ENCODE data around the gene EPHB6.

Gene EPHB6

GRCh38 chr7:142880876-142881505, 26.1 kb downstream of the EPHB6 start:
- DNase-seq: no peak

DNA sequence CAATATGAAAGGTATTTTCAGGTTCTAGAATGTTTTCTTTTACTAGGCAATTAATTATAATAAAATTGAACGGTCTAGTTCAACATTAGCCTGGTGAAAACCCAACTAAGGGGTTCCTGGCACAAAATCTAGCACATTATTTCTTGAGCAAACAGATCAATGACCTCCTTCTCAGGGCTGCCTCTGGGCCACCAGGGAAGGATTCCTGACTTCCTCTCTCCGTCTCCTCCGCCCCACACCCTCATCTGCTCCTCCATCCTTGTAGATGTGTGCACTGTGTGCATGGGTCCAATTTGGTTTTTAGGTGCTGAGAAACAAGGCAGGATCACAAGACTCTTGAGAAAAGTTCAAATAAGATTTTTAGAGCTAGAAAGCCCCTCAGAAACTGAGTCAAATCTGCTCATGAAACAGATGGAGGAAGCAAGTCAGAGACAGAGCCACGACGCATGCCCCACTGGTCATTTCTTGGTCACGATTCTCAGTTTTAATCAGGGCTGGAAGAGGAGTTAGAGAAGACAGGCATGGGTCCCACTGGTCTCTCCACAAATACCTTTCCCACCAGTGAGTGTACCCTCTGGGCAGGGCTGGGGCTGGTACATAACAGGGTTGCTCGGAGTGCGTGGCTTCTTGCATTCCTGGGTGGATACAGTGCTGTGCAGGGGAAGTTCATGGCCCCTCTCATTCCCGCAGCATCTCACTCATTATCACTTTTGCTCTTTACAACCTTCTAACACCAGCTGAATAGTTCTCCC, 26.9 kb downstream of the EPHB6 start:
- DNase-seq: no peak

GRCh38 chr7:142882338-142882678, 27.4 kb downstream of the EPHB6 start:
- DNase-seq: no peak

DNA sequence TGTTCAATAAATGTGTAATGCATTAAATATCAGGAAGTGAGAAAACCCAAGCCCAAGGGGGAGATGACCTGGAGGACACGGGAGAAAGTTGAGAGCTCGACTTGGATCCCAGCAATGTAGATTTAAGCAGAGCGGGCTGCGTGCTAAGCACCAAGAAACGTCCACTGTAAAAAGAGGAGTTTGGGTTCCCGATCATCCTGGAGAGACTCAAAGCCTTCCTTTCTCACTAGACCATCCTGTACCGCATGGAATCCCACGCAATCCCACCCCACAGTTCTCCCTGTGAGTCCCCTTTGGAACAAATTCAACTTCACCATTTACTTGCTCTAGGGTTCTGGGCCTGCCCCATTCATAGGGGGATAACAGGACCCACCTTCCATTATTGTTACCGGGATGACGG, 28.3 kb downstream of the EPHB6 start:
- no peak for DNase-seq

DNA sequence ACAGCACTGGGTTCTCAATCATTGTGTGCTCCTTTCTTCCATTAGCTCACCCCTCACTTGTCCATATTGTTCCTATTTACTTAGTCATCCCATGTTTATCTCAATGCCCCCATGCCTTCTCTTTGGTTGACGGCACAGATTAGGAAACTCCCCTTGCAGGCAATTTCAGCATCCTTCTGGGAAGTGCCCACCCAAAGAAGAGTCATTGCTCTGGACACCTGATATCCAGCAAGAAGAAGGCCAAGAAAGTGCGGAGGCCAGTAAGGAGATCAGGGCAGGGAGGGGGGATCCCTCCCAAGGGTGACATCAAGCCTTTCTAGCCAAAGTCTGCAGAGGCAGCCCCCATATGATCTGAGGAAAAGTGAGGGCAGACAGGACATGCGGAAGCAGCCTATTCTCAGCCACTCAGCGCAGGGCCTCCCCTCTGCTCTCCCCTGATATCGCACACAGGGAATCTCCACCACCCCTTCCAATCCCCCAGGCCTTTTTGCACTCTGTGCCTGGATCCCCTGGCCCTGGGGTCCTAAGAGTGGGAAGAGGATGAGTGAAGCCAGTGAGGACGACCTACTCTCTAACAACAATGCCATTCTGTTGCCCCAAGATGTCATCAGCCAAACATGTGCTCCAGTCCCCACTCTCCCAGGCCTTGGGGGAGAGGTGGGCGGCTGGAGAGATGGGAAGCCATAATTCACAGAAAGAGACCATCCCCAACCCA, 28.9 kb downstream of the EPHB6 start:
- no peak for DNase-seq

DNA sequence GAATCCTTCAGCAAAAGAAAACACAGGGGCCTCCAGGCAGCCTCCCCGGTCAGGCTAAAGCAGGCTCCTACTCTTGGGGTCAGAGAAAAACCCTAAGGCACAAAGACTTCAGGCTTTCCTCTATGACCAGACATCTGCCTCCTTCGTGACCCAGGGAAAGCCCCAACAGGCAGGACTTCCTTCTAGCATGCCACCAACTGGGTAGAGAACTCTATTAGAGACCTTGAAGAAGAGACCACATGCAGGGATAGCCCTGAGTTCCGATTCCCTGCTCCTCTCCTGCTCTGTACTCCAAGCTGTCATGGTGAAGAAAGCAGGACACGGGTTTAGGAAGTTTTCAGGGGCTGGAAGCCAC, 29.4 kb downstream of the EPHB6 start:
- no peak for DNase-seq

DNA sequence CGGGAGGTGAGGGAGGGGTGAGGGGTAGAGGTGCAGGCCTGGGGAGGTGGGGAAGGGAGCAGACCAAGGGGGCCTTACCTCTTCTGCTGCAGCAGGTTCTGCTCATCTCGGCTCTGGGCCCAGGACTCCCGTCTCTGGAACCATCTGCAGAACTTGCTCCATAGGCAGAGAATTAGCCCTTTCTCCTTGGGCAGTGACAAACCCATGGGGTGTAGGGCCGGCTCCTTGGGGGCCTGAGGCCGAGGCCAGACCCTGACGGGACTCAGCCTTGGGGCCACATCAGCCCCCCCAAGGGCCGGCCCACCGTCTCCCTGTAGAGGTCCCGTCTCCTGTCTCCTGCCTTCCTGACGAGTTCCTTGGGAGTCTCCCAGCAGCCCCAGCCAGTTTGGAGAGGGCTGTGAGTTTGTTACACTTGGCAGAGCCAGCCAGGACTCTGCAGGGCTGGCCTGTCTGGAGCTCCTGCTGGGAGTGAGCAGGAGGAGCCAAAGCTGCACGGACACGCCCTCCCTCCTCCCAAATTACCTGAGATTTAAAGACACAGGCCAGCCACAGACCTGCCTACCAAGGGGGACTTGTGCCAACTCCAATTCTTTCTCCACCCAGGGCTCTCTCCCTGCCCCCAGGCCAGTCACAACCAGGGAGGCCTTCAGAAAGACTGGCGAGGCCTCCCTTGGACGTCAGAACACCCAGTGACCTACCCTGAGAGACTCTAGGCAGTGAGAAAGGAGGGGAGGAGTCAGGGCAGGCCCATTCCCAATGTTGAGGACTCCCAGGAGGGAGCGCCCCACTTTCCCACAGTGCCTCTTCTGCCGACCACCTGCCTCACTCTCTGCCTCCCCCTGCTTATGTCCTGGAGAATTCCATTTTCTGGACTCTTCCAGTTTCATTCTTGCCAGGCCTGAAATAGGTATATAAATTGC, 30.7 kb downstream of the EPHB6 start, which contains the start of gene TRPV6:
TSS of gene TRPV6 (minus strand) at position 435 of the 920 bp plus-strand sequence.
- DNase-seq: no peak

DNA sequence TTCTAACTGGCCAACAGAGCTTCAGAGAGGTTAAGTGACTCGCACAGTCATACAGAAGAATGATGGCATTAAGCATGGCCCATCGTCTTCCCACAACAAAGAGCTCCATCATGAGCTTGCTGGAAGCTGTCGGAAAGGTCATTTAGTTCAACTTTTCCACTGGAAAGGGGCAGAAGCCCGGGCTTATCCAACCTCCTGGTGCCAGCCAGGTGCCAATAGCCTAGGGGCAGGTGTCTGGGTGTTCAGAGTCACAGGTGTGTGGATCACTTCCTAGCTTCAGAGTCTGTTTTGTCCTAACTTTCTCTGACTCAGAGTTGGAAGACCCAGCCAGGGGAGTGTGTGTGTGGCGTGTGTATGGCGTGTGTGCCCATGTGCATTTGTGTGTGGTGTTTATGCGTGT, 32.0 kb downstream of the EPHB6 start:
- no peak for DNase-seq

- no peak for DNase-seq
Measured at GRCh38 chr7:142887282-142888015, 32.6 kb downstream of the EPHB6 start.

- no peak for DNase-seq
Measured at GRCh38 chr7:142889816-142890215, 34.9 kb downstream of the EPHB6 start.

GRCh38 chr7:142890874-142891485, 36.1 kb downstream of the EPHB6 start:
- DNase-seq: no peak

DNA sequence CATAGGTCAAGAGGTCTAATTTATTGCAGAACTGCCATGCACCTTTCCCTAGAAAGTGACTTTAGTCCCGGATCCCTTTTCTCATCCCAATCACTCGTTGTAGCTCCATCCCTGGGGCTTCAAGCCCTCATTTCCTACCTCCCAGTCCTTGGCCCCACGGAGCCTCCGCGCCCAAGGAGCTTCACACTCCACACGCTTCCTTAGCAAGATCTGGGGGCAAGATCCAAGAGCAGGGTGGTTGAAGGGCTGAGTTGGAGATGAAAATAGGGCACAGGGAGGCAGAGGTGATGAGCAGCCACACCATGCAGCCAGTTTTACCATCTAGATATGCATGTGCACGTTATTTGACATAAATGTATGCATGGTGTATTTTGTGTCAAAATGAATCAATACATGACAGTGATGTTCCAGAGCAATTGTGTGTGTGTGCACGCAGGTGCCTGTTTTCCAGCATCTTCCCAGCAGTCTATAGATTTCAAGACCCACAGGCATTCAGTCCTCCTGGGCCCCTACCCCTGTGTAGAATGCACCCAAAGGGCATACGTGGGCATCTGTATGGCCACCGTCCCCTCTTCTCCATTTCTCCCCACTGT, 36.7 kb downstream of the EPHB6 start:
- DNase-seq: no peak

DNA sequence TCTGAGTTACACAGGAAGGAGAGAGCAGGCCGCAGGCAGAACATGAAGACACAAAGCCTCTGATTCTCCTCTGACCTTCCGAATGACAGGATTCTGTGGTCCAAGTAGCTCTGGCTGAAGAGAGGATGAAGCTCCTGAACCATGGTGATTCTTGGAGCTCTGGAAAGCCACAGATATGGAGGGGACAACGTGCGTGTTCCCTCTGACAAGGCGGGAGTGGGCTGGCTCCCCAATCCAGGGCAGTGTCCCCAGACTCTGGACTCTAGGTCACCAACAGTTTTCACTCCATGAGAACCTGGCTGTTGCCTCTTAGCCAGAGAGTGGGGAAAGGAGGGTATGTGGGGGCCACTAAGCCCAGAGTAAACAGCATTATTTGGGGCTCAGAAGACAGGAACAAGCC, 38.1 kb downstream of the EPHB6 start:
- no peak for DNase-seq

GRCh38 chr7:142894112-142894984, 39.5 kb downstream of the EPHB6 start:
- no peak for DNase-seq

DNA sequence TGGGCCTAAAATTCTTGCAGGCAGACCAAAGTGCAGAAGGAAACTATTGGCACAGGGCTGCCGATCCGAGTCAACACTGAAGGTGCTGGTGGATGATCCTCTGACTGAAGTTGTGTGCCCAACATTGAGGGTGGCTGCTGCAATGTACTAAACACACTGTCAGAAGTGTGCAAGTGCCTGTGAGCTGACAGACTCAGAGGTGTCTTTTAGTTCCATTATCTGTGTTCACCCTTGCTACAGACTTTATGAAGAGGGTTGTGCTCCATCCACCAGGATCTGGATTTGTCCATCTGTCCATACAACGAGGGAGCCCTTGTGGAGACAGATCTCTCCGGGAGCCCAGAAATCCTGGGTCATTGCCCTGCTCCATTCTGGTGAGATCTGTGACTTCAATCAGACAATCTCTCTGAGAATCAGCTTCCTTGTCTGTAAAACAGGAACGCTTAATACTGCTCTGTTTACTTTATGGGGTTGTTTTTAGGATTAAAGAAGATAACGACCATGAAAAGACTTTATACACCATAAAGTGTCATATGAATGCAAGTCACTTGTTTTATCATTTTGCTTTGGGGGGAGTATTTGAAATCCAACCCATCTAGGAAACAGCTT, 40.2 kb downstream of the EPHB6 start:
- DNase-seq: no peak

- no peak for DNase-seq
Measured at GRCh38 chr7:142896151-142896550, 41.3 kb downstream of the EPHB6 start.

DNA sequence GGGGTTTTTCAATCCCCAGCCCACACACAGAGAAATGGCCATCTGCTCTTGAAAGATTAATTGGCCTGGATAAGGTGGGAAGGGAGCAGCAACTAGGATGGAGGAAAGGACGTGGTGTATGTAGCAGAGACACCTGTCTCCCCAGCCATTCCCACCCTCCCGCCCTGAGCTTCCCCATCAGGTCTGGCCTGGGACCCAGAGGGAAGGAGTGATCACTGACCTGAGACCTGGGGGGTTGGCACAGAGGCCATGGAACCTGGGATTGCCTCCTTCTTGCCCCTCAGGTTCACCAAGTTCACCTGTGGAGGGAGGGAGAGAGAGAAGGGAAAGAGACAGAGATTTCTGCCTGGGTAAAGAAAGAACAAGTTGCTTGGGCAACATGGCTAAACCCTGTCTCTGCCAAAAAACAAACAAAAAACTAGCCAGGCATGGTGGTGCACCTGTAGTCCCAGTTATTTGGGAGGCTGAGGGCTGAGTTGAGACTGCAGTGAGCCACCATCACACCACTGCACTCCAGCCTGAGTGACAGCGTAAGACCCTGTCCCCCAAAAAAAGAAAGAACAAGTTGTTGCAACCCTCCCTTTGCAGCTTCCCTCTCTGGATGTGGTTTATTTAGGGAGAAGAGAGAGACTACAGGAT, 42.0 kb downstream of the EPHB6 start:
- DNase-seq: no peak

DNA sequence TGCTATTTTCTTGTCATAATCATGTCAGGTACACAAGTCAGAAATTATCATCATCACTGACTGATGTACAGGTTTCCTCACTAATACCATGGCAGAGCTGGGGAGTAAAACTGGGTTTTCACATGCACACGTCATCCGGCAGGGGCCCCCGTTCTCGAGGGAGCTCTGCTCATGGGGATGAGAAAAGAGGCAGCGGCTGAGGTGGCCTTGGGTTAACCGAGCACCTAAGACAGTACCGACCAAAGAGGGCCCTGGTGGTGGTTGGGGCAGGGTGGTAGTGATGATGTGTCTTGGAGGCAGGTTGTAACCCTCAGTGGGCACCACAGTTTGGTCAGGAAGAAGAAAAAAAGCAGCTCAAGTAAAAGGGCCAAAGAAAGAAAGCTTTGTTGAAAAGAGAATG, 42.8 kb downstream of the EPHB6 start:
- no peak for DNase-seq

DNA sequence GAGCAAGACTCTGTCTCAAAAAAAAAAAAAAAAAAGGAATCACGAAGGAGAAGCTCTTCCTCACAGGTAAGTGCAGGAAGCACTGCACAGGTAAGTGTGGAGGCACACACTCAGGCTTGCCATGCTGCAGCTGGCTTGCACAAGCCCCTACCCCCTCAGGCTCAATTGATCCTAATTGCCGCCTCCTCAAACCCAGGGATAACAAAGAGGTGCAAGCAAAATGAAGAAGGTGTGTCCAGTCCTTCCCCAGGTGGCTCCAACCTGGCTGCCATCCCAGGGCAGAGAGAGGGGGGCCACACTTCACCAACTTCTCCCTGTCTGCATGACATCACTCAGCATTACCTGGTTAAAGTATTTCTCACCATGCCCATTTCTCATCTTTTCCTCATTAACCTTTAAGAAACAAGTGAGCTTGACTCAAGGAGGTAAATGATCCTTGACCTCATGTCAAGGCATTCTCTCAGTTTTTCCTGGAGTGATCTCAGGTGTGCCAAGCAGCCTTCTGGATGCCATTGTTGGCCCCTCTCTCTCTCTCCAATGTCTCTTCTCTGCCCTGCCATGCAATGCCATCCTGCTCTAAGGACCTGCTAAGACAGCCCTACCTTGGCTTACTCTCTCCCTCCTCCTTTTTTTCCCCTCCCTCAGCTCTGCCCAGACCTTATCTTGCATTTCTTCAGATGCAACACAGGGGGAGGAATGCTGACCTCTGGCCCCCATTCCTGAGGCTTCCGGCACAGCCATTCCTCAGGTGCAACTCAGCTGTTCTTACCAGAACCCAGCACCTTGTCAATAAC, 43.7 kb downstream of the EPHB6 start:
- no peak for DNase-seq

Data from T1000 (cell line).